H1 (cell line): ENCODE measurements around the gene SCN7A.

ENCODE experiments used
- BCL11A ChIP-seq, 2 experiments: IDR thresholded peaks; one replicate each; pipeline ENCODE4 v1.6.1; 2011; ENCODE audit warnings: low read depth in 2 of 2, low read length in 2 of 2, mild to moderate bottlenecking in 2 of 2
- CHD1 ChIP-seq: IDR thresholded peaks from 2 replicates; pipeline ENCODE4 v1.6.1; 2012; ENCODE audit warnings: low read depth, low read length, improper control_type of control experiment
- EZH2 ChIP-seq: fragments of 200-600 bp; sonication (generic); IDR thresholded peaks from 2 replicates; pipeline ENCODE4 v1.7.1; 2012; ENCODE audit warnings: low read depth, mild to moderate bottlenecking, moderate library complexity, low read length, inconsistent platforms; ENCODE audit not compliant: severe bottlenecking
- GABPA ChIP-seq: IDR thresholded peaks from 2 replicates; pipeline ENCODE4 v1.6.1; 2011; ENCODE audit warnings: mild to moderate bottlenecking, low read length, moderate library complexity, borderline replicate concordance; ENCODE audit not compliant: insufficient read depth
- HDAC2 ChIP-seq, 2 experiments: fragments of 300-600 bp in 1 of 2; sonication (generic) in 1 of 2; IDR thresholded peaks; 2 replicates each; pipeline ENCODE4 v1.6.1; 2011 to 2012; ENCODE audit warnings: low read depth in 2 of 2, low read length in 2 of 2, mild to moderate bottlenecking in 2 of 2, moderate library complexity in 2 of 2, borderline replicate concordance in 1 of 2, inconsistent platforms in 1 of 2
- KDM1A ChIP-seq: fragments of 200-600, 300-600 bp; sonication (generic); IDR thresholded peaks from 2 replicates; pipeline ENCODE4 v1.7.1; 2016; ENCODE audit warnings: mild to moderate bottlenecking, low read length, borderline replicate concordance
- PHF8 ChIP-seq: fragments of 200-600 bp; sonication (generic); conservative IDR thresholded peaks from 2 replicates; pipeline ENCODE4 v1.7.1; 2012; ENCODE audit warnings: low read depth, mild to moderate bottlenecking, inconsistent platforms, low read length, moderate library complexity
- POU5F1 ChIP-seq: IDR thresholded peaks from 2 replicates; pipeline ENCODE4 v1.6.1; 2011; ENCODE audit warnings: low read depth, mild to moderate bottlenecking, low read length, moderate library complexity
- SIN3A ChIP-seq, 2 experiments: IDR thresholded peaks in 1 of 2; conservative IDR thresholded peaks in 1 of 2; 2 replicates each; pipeline ENCODE4 v1.6.1; 2011 to 2012; ENCODE audit warnings: low read length in 2 of 2, improper control_type of control experiment in 1 of 2, low read depth in 1 of 2, mild to moderate bottlenecking in 1 of 2
- TAF1 ChIP-seq: IDR thresholded peaks from 2 replicates; pipeline ENCODE4 v1.6.1; 2011; ENCODE audit warnings: mild to moderate bottlenecking, low read depth, low read length
- TF ChIP-seq, protein P1 (sequence below), 3 experiments: IDR thresholded peaks; 1 replicate in 2 of 3; 2 replicates in 1 of 3; pipeline versions ENCODE4 v1.5.1 to v1.6.1; 2011; ENCODE audit warnings: low read length in 3 of 3, mild to moderate bottlenecking in 3 of 3, inconsistent platforms in 2 of 3, low read depth in 1 of 3, moderate library complexity in 1 of 3; ENCODE audit not compliant: insufficient read depth in 1 of 3; ENCODE audit errors: control extremely low read depth in 1 of 3
- TF ChIP-seq, protein P2 (sequence below): IDR thresholded peaks from 2 replicates; pipeline ENCODE4 v1.6.1; 2011; ENCODE audit warnings: low read depth, mild to moderate bottlenecking, low read length; ENCODE audit not compliant: insufficient read depth

DNA sequence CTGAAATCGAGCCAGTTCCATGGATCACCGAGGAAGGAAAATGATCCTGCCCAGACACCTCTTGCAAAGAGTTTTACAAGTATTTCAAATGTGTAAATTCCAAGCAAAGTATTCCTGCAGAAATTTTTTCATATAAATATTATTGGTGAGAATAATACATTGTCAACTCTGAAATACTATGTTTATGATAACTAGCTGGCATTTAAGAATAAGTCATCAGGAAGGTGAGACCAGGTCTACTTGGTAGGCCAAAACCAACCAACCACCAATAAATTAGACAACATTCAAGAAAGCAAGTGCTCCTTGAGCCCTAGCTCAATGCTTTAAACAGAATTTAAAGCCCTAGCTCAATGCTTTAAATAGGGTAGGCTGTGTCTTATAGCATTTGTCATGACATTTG, 21.7 kb downstream of the SCN7A start:
- TF ChIP-seq, protein P1, sequence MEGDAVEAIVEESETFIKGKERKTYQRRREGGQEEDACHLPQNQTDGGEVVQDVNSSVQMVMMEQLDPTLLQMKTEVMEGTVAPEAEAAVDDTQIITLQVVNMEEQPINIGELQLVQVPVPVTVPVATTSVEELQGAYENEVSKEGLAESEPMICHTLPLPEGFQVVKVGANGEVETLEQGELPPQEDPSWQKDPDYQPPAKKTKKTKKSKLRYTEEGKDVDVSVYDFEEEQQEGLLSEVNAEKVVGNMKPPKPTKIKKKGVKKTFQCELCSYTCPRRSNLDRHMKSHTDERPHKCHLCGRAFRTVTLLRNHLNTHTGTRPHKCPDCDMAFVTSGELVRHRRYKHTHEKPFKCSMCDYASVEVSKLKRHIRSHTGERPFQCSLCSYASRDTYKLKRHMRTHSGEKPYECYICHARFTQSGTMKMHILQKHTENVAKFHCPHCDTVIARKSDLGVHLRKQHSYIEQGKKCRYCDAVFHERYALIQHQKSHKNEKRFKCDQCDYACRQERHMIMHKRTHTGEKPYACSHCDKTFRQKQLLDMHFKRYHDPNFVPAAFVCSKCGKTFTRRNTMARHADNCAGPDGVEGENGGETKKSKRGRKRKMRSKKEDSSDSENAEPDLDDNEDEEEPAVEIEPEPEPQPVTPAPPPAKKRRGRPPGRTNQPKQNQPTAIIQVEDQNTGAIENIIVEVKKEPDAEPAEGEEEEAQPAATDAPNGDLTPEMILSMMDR (IDR thresholded peaks at IDR 0.05; ENCODE audit: control extremely low read depth in 1 of 3, insufficient read depth in 1 of 3, low read depth in 1 of 3, low read length in 3 of 3) = no peak
- TF ChIP-seq SIN3A (conservative IDR thresholded peaks at IDR 0.05 in 1 of 2, IDR thresholded peaks at IDR 0.05 in 1 of 2; ENCODE audit: low read depth in 1 of 2, low read length in 2 of 2) = no peak
- no peak for TF ChIP-seq GABPA
- no peak for TF ChIP-seq BCL11A (IDR thresholded peaks at IDR 0.05; ENCODE audit: low read depth in 2 of 2, low read length in 2 of 2)
- no peak for TF ChIP-seq TAF1
- no peak for TF ChIP-seq EZH2
- no peak for TF ChIP-seq PHF8
- no peak for TF ChIP-seq KDM1A
- TF ChIP-seq, protein P2, sequence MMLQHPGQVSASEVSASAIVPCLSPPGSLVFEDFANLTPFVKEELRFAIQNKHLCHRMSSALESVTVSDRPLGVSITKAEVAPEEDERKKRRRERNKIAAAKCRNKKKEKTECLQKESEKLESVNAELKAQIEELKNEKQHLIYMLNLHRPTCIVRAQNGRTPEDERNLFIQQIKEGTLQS = no peak
- no peak for TF ChIP-seq HDAC2 (IDR thresholded peaks at IDR 0.05; ENCODE audit: borderline replicate concordance in 1 of 2, low read depth in 2 of 2, low read length in 2 of 2)
- TF ChIP-seq POU5F1 = no peak
- no peak for TF ChIP-seq CHD1
